ENCODE results near the gene PTPRM. TPM values are rescaled to one million over a fixed set of nuclear protein-coding genes. Genes with fewer than 3 reads are reported as not detected.
"Not testable (repeated sequence)": the region's sequence is repeated elsewhere in the genome, so short reads cannot be mapped to it uniquely, and the experiment has no call there.

PTPRM gene
- total RNA-seq, 1 experiment from 2014 or later: 6.2 TPM

GRCh38 chr18:8443505-8443904 is 876.4 kb downstream of the PTPRM start:
- no peak for TF ChIP-seq CTCF (conservative IDR thresholded peaks at IDR 0.05)
- no peak overlapping the region for H2BK15ac ChIP-seq (ENCODE audit: low read depth, low read length)
- H3K4me2 ChIP-seq (ENCODE audit: insufficient read depth, insufficient read length, low read length): no peak overlapping the region
- Mint-ChIP-seq H3K27me3 (ENCODE audit: low read depth) (no peaks in the 10 kb centered on the region), H3K4me3 (no peak overlapping the region), H3K9me3 (peaks cover 14 to 21% of the 10 kb centered on the region in 2 experiments), H3K4me1 (no peaks in the 10 kb centered on the region), H3K36me3 (ENCODE audit: insufficient read depth in 1 of 3, low read depth in 3 of 3) (peaks cover 5 to 16% (median 8%) of the 10 kb centered on the region in 3 experiments; a peak in 5 of 7 replicates), H3K27ac (no peak overlapping the region)
- H2BK12ac ChIP-seq (ENCODE audit: insufficient read length, low read depth, low read length): no peak overlapping the region
- no peak overlapping the region for H4K8ac ChIP-seq (replicated peaks; ENCODE audit: insufficient read length, low read depth, low read length)
- H4K91ac ChIP-seq (ENCODE audit: insufficient read length, low read depth, low read length): no peak overlapping the region
- no CpG with 5 or more reads among the region's 1 CpG for WGBS (ENCODE audit: extremely low coverage, insufficient read length, low lambda C conversion rate)
- no peak overlapping the region for H3K18ac ChIP-seq (ENCODE audit: insufficient read length, low read depth, low read length)
- no peaks in the 10 kb centered on the region for H3K79me2 ChIP-seq (ENCODE audit: insufficient read depth, low read length)
- no peak overlapping the region for H3K23ac ChIP-seq (ENCODE audit: insufficient read length, low read depth, low read length)
- H4K20me1 ChIP-seq (ENCODE audit: control insufficient read depth, insufficient read depth, insufficient read length): no peaks in the 10 kb centered on the region
- no peak overlapping the region for H2BK20ac ChIP-seq (ENCODE audit: low read depth, low read length, poor library complexity, severe bottlenecking)
- H3K56ac ChIP-seq (ENCODE audit: insufficient read length, low read depth, low read length): no peak overlapping the region
- no peak overlapping the region for H3T11ph ChIP-seq (ENCODE audit: low read length)
- no peak for DNase-seq
- H3K9me3 ChIP-seq (ENCODE audit: control insufficient read depth, low read depth, low read length): no peaks in the 10 kb centered on the region
- no peak overlapping the region for H2BK120ac ChIP-seq (ENCODE audit: low read depth, low read length, poor library complexity, severe bottlenecking)
- no peaks in the 10 kb centered on the region for H3K79me1 ChIP-seq (ENCODE audit: insufficient read depth, low read depth, low read length, poor library complexity, severe bottlenecking)
- H2AK5ac ChIP-seq (ENCODE audit: insufficient read length, low read length): no peak overlapping the region
- H2BK5ac ChIP-seq (ENCODE audit: insufficient read length, low read length): no peak overlapping the region
- no peaks in the 10 kb centered on the region for H3K23me2 ChIP-seq (ENCODE audit: insufficient read length, low read depth, low read length, poor library complexity, severe bottlenecking)
- no peak overlapping the region for H3K27ac ChIP-seq (ENCODE audit: insufficient read length, low read depth, low read length)
- H2AFZ ChIP-seq (ENCODE audit: low read length): no peak overlapping the region
- H3K4ac ChIP-seq (ENCODE audit: low read depth, low read length): no peak overlapping the region
- H3K14ac ChIP-seq (ENCODE audit: insufficient read depth, low read length): no peak overlapping the region
- no peak overlapping the region for H4K5ac ChIP-seq (ENCODE audit: insufficient read length, low read depth, low read length)
- H3K4me1 ChIP-seq (ENCODE audit: insufficient read depth, low read length): no peaks in the 10 kb centered on the region
- no peak overlapping the region for H3K9ac ChIP-seq (ENCODE audit: extremely low read depth, insufficient read length, low read length)
- H3K27me3 ChIP-seq (ENCODE audit: insufficient read depth, low read length): no peaks in the 10 kb centered on the region

GRCh38 chr18:8446936-8447335 is 879.8 kb downstream of the PTPRM start:
- H2AFZ ChIP-seq (ENCODE audit: low read length); H2BK15ac ChIP-seq (ENCODE audit: low read depth, low read length); H2BK5ac ChIP-seq (ENCODE audit: insufficient read length, low read length); H3K4me3 Mint-ChIP-seq; H4K5ac ChIP-seq (ENCODE audit: insufficient read length, low read depth, low read length); H3K27ac ChIP-seq (ENCODE audit: insufficient read length, low read depth, low read length); H3K27me3 ChIP-seq (ENCODE audit: insufficient read depth, low read length); H3K9me3 ChIP-seq (ENCODE audit: control insufficient read depth, low read depth, low read length); H3K9ac ChIP-seq (ENCODE audit: extremely low read depth, insufficient read length, low read length); H3K56ac ChIP-seq (ENCODE audit: insufficient read length, low read depth, low read length); H4K91ac ChIP-seq (ENCODE audit: insufficient read length, low read depth, low read length); H4K20me1 ChIP-seq (ENCODE audit: control insufficient read depth, insufficient read depth, insufficient read length); H4K8ac ChIP-seq (replicated peaks; ENCODE audit: insufficient read length, low read depth, low read length); H2BK20ac ChIP-seq (ENCODE audit: low read depth, low read length, poor library complexity, severe bottlenecking); H3K18ac ChIP-seq (ENCODE audit: insufficient read length, low read depth, low read length); H3K4me1 Mint-ChIP-seq; H2BK12ac ChIP-seq (ENCODE audit: insufficient read length, low read depth, low read length); H3K36me3 Mint-ChIP-seq (ENCODE audit: insufficient read depth in 1 of 3, low read depth in 3 of 3); DNase-seq; H3K79me1 ChIP-seq (ENCODE audit: insufficient read depth, low read depth, low read length, poor library complexity, severe bottlenecking); H3K79me2 ChIP-seq (ENCODE audit: insufficient read depth, low read length); H3K23ac ChIP-seq (ENCODE audit: insufficient read length, low read depth, low read length); H3T11ph ChIP-seq (ENCODE audit: low read length); H3K9me3 Mint-ChIP-seq; H3K4me1 ChIP-seq (ENCODE audit: insufficient read depth, low read length); H3K4me2 ChIP-seq (ENCODE audit: insufficient read depth, insufficient read length, low read length); H3K4ac ChIP-seq (ENCODE audit: low read depth, low read length); H3K27me3 Mint-ChIP-seq (ENCODE audit: low read depth); H3K23me2 ChIP-seq (ENCODE audit: insufficient read length, low read depth, low read length, poor library complexity, severe bottlenecking); H2BK120ac ChIP-seq (ENCODE audit: low read depth, low read length, poor library complexity, severe bottlenecking); H3K14ac ChIP-seq (ENCODE audit: insufficient read depth, low read length); H3K27ac Mint-ChIP-seq; H2AK5ac ChIP-seq (ENCODE audit: insufficient read length, low read length): not testable (repeated sequence)
- no CpG with 5 or more reads among the region's 5 CpGs for WGBS (ENCODE audit: extremely low coverage, insufficient read length, low lambda C conversion rate)
